ENCODE measurements around the gene HDHD3.

Gene HDHD3

DNA sequence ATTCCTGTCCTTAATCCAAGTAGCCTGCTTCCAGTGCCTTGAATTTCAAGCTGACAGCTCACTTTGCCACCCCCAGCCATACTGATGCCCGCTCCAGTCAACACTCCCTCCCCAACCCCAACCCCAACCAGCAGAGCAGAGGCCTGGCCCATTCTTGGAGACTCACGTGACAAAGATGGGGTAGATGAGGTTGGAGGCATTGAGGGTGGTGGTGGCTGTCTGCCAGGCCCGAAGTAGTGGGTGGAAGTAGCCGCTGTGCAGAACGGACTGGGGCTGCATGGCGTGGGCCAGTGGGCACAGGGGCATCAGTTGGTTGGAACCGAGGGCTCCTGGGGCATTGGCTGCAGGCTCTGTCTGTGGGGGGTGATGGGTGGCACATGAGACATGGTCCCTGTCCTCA is 16.5 kb upstream of the HDHD3 start:
- ChIA-PET CTCF (interaction anchor here (1.2 to 3.3 kb wide), 3 partner anchors 8 to 265 kb away, joined by 6 to 8 read pairs (median 7); partner anchors contain the start of gene ALAD), POLR2A (no interaction called here)
- TF ChIP-seq, protein P1, sequence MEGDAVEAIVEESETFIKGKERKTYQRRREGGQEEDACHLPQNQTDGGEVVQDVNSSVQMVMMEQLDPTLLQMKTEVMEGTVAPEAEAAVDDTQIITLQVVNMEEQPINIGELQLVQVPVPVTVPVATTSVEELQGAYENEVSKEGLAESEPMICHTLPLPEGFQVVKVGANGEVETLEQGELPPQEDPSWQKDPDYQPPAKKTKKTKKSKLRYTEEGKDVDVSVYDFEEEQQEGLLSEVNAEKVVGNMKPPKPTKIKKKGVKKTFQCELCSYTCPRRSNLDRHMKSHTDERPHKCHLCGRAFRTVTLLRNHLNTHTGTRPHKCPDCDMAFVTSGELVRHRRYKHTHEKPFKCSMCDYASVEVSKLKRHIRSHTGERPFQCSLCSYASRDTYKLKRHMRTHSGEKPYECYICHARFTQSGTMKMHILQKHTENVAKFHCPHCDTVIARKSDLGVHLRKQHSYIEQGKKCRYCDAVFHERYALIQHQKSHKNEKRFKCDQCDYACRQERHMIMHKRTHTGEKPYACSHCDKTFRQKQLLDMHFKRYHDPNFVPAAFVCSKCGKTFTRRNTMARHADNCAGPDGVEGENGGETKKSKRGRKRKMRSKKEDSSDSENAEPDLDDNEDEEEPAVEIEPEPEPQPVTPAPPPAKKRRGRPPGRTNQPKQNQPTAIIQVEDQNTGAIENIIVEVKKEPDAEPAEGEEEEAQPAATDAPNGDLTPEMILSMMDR (IDR thresholded peaks at IDR 0.05; ENCODE audit: control extremely low read depth, extremely low read depth, low read depth, missing control alignments) = no peak
- no peak for DNase-seq (ENCODE audit: extremely low spot score)

DNA sequence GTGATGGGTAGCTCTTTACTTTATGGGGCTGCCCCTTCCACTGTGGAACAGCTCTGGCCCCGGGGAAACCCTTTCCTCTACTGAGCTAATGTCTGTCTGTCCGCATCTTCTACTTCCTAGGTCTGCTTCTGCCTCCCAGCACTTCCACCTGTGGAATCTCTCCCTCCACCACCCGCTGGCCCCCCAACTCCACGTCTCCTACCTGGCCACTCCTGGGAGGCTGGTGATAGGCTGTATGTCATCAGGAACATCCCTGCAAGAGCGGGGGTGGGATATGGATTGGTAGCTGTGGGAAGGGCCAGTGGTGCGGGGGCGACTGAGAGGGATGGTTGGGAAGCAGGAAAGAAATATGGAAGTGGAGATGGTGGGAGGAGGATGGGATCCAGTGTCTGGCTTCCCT is 15.1 kb upstream of the HDHD3 start:
- ChIA-PET CTCF (interaction anchor here (1.0 to 3.3 kb wide), 2 partner anchors 12 to 16 kb away, joined by 3 to 7 read pairs; no protein-coding TSS in a partner anchor), POLR2A (no interaction called here)
- TF ChIP-seq, protein P1 (IDR thresholded peaks at IDR 0.05; ENCODE audit: control extremely low read depth, extremely low read depth, low read depth, missing control alignments) = no peak
- no peak for DNase-seq (ENCODE audit: extremely low spot score)

DNA sequence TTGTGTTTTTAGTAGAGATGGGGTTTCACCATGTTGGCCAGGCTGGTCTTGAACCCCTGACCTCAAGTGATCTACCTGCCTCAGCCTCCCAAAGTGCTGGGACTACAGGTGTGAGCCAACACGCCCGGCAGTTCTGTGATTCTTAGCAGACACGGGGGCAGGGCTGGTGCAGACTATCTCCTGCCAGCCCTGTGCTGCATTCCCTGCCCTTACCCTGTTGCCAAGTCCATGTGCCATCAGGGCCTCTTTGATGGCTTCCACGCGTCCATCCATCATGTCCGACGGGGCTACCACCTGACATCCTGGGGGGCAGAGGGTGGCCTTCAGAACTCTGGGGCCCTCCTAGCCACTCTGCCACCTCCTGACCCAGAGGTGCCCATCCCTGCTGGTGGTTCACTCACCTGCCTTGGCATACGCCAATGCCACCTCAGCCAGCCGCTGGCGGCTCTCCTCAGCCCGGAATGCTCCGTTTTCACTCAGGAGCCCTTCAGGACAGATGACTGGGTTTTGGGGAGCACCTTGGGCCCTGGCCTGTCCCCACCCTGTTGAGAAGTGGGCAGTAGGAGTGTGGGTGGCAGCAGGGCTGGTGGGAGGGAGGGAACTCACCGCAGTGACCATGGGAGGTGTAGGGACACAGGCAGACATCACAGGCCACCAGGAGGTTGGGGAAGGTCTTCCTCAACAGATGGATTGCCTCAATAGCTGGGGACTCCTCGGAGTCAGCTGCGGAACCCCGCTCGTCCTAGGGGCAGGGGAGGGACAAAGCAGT is 13.6 kb upstream of the HDHD3 start:
- ChIA-PET POLR2A (no interaction called here), CTCF (interaction anchor here (1.2 to 1.4 kb wide), 2 partner anchors 12 to 13 kb away, joined by 3 read pairs; no protein-coding TSS in a partner anchor)
- TF ChIP-seq, protein P1 (IDR thresholded peaks at IDR 0.05; ENCODE audit: control extremely low read depth, extremely low read depth, low read depth, missing control alignments) = no peak
- DNase-seq (ENCODE audit: extremely low spot score) = no peak

DNA sequence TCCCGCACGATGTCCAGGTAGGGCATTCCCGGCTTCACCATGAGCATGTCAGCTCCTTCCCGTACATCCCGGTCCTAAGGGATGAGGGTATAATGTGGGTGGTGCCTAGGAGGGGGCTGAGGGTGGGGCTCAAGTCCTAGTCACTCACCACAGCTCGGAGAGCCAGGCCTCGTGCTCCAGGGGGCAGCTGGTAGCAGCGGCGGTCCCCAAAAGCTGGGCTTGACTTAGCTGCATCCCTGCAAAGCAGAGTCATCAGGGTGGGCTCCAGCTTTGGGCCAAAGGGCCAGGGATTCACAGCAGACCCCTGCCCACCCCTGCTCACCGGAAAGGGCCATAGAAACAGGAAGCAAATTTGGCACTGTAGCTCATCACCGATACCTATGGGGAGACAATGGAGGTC is 12.7 kb upstream of the HDHD3 start:
- TF ChIP-seq, protein P1 (IDR thresholded peaks at IDR 0.05; ENCODE audit: control extremely low read depth, extremely low read depth, low read depth, missing control alignments) = no peak
- ChIA-PET POLR2A (no interaction called here), CTCF (interaction anchor here (1.0 to 1.2 kb wide), 2 partner anchors 12 to 13 kb away, joined by 3 to 5 read pairs; partner anchors contain the start of gene ALAD)
- DNase-seq (ENCODE audit: extremely low spot score) = no peak

DNA sequence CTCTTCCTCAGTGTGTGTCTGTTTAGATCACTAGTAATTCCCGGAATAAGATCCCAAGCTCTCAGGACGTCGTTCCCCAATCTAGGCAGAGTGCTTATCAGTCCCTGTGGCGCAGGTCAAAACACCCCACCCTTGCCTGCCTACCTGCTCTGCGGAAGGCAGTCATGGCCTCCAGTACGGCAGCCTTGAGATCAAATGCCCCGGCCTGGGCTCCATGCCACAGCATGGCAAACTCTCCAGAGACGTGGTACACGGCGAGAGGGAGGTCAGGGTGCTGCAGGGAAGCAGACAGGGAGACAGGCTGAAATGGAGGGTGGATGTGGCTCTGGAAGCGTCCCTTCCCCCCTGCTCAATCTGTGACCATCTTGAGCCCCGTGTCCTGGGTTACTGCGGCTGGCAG is 12.0 kb upstream of the HDHD3 start:
- ChIA-PET CTCF (interaction anchor here (1.0 to 1.2 kb wide), 2 partner anchors 12 to 14 kb away, joined by 3 to 5 read pairs; partner anchors contain the start of gene ALAD), POLR2A (no interaction called here)
- TF ChIP-seq, protein P1 (IDR thresholded peaks at IDR 0.05; ENCODE audit: control extremely low read depth, extremely low read depth, low read depth, missing control alignments) = no peak
- DNase-seq (ENCODE audit: extremely low spot score) = no peak

DNA sequence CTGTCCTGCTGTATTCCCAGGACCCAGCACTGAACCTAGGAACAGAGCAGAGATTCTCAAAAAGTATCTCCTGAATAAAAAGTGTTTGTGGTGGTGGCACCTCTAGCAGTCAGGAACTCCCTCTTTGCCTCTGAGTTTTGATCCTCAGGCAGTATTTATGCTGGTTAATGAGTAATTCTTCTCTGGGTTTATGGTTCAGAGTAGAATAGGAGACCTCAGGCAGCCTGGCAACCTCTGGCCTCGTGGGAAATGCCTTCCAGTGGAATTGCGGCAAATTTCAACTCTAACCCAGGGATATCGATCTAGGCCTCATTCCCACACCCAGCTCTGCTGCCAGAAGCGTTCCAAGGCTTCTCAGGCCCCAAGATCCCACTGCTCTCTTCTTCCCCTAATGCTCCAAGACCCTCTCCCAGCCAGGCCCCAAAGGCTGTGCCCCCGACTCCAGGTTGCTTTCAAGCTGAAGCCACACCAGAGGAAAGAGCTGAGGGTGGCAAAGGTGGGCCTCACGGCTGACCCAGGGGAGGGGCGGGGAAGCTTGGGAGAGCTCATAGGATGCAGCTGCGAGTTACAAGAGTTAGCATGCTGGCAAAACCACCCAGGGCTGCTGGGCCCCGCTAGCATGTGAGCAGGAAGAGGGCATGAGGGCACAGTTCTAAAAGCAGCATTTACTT is 10.9 kb upstream of the HDHD3 start:
- ChIA-PET POLR2A (no interaction called here), CTCF (interaction anchor here (0.7 to 4.1 kb wide), 6 partner anchors 13 to 268 kb away, joined by 3 to 24 read pairs (median 4); partner anchors contain the start of genes ALAD, C9orf43 and POLE3)
- TF ChIP-seq, protein P1 (IDR thresholded peaks at IDR 0.05; ENCODE audit: control extremely low read depth, extremely low read depth, low read depth, missing control alignments) = no peak
- no peak for DNase-seq (ENCODE audit: extremely low spot score)
